Nucleus accumbens (tissue), 56 donors: ENCODE results near the gene SLC25A23.
"Not testable (repeated sequence)": the region's sequence is repeated elsewhere in the genome, so short reads cannot be mapped to it uniquely, and the experiment has no call there.

ENCODE experiments used
- DNase-seq, 56 donors: peaks; one replicate each; lab custom pipeline; 2025; lab: John Stamatoyannopoulos, UW

The SLC25A23 gene

DNA sequence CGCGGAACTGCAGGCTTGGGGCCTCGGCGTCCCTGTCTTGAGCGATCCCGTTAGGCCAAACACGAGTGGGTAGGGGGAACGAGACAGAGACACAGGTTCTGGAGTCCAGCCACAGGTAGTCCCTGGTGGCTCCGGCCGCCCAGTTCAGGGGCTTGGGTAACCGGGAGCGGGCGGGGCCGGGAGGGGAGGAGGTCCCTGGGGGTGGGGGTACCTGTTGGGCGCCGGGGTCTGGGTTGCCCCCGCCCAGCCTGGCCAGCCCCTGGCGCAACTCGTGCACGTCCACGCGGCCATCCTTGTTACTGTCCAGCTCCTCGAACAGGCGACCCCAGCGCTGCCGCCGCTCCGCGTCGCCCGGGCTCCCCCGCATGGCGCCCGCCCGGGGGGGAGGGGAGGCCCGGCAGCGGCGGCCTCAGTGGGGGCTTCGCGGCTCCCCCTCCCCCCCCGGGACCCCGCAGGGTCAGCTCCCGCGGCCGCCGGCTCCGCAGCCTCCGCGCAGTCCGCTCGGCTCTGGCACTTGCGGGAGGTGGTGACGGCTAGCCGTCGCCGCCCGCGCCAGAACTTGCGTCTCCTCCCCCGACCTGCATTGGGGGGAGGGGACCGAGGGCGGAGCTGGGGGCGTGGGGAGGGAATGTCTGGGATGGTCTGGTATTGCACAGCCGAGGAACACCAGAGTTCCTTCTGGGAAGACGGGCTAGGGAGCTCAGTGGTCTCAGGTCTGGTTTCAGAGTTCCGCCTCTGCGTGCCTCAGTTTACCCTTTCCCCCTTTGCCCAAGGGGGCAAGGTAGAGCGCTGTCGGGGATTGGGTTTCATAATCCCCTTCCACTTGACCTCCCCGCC is at the start of gene SLC25A23:
Gene SLC25A23, minus strand, starts transcription at position 531 of the 837 bp plus-strand sequence. Its CDS starts 164 bp downstream, at position 367.
- DNase-seq = peak in 52 of 56 donors; percentile 18 to 85 (median 70)

DNA sequence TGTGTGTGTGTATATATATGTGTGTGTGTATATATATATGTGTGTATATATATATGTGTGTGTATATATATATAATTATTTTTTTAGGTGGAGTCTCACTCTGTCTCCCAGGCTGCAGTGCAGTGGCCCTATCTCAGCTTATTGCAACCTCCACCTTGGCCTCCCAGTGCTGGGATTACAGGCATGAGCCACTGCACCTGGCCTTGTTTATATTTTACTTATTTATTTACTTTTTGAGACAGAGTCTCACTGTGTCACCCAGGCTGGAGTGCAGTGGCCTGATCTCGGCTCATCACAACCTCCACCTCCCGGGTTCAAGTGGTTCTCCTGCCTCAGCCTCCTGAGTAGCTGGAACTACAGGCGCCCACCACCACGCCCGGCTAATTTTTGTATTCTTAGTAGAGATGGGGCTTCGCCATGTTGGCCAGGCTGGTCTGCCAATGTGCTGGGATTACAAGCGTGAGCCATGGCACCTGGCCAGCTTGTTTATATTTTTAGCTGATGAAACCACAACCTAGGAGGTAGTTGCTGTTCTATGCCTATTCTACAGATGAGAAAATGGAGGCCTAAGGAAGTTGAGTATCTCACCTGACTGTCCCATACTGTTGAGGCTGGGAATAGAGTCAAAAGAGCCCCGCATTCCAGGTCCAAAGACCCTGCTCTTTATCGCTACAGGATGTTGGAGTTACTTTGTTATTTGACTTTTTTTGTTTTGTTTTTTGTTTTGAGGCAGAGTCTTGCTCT is 48.6 kb upstream of the SLC25A23 start:
- not testable (repeated sequence) for DNase-seq

DNA sequence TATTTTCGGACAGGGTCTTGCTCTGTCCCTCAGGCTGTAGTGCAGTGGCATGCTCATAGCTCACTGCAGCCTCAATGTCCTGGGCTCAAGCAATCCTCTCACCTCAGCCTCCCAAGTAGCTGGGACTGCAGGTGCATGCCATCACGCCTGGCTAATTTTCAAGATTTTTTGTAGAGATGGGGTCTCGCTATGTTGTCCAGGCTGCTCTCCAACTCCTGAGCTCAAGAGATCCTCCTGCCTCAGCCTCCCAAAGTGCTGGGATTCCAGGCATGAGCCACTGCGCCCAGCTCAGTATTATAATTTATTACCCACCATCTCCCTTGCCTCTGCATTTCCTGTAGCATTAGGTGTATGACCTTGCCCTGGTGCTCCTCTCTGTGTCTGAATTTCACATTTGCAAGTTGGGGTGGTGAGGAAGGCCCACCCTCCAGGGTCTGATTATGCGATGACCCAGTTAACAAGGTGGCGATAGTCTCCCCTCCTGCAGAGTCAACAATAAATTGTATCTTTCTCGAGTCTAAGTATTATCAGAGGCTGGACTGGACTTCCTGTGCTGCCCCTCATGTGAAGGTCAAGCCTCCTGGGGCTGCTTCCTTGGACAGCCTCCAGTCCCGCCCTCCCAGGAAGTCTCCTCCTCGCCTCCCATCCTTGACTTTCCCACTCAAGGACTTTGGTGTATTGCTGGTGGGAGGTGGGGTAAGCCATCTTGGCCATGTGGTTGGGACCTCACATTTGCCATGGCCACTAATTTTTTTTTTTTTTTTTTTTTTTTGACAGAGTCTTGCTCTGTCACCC is 44.0 kb upstream of the SLC25A23 start:
- DNase-seq = no peak

DNA sequence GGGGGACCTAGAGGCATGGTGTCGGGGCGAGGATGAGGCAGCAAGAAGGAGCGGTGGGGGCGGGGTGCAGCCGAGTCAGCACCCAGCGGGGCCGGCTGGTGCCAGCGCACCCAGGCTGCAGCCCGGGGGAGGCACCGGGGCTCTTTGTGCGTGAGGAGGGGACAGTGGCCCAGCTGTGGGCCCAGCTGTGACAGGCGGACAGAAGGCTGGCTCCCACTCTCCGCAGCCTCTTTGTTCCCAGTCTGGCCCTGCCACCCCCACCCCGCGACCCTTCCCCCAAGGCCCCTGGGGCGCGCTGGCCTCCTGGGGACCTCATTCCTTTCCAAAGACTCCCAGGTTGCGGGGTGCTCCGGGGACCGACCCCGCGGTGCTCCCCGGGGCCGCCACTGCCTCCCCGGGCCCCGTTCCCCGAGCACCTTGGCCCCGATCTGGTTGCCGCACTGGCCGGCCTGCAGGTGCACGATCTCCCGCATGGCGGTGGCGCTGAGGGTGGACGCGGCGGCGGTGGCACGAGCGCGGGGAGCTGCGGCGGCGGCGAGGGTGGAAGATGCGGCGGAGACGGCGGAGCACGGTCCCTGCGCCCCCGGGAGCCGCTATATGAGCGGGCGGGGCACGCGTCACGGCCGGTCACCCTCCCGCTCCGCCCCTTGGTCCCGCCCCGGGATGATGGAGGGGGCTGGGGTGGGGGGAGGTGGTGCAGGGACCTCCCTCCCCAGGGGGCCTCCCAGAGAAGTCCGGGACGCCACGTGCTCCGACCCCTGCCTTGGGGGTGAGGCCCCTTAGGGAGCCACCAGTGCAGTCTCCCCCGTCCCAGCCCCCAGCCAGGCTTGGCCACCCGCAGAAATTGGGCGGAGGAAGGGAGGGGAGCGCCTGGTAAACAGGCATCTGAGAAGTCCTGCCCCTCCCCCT is 42.4 kb upstream of the SLC25A23 start, which contains the start of gene TUBB4A:
Gene TUBB4A, minus strand, starts transcription at position 570 of the 909 bp plus-strand sequence. Its CDS starts 97 bp downstream, at position 473.
- DNase-seq = peak in 55 of 56 donors; percentile 21 to 92 (median 79)

DNA sequence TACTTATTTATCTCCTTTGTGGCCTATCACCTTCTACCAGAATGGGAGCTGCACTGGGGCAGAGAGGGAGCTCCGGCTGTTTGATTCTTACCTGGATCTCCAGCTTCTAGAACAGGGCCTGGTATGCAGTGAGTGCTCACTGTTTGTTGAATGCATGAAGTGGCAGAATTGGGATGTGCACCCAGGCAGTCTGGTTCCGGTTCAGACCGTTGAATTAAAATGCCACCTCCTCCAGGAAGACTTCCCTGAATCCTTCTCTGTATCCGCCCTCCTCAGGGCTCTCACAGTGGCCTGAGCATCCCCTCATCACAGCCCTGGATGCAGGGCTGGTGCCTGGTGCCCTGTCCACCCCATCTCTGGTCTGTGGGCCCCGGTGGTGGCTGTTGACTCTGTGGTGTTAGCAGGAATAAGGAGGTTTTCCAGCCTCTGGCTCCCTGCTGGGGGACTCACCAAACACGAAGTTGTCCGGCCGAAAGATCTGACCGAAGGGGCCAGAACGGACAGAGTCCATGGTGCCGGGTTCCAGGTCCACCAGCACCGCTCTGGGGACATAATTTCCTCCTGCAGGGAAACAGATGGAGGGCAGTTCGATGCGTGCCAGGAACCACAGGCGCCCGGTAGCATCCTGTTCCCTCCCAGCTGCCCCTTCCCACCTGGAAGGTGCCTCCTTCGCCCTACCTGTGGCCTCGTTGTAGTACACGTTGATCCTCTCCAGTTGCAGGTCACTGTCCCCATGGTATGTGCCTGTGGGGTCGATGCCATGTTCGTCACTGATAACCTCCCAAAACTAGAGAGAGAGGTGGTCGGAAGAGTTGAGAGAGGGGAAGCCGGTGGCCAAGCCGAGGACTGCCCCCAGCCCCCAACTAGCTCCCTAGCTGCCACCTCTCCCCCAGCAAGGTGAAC is 41.5 kb upstream of the SLC25A23 start:
- DNase-seq = no peak

GRCh38 chr19:6499052-6499790 is 39.6 kb upstream of the SLC25A23 start:
- no peak for DNase-seq

DNA sequence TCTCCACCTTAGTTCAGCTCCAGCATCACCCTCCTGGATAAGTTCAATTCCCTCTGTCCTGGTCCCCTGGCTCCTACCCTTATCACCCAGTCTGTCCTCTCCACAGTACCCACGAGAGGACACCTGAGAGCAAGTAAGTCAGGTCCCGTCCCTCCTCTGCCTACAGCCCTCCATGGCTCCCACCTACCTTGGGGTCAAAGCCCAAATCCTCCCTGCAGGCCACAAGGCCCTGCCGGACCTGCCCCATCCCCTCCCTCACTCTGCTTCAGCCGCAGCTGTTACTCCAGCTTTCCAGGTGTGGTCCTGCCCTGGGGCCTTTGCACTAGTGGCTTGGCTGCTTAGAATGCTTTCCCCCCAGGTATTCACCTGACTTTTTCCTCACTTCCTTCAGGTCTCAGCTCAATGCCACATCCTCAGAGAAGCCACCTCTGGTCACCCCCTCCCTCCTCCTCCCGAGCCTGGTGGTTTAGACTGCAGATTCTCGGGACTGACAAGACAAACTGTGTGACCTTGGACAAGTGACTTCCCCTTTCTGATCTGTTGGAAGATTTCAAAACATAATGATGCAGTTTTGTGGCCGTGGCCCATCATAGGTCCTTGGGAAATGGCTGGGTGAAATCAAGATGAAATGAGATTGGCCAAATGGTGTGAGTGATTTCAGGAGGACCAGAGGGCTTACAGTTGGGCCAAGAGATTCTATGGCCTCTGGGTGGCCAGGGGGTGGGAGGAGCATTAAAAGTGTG is 38.9 kb upstream of the SLC25A23 start:
- no peak for DNase-seq

GRCh38 chr19:6495947-6496346 is 36.4 kb upstream of the SLC25A23 start:
- no peak for DNase-seq

DNA sequence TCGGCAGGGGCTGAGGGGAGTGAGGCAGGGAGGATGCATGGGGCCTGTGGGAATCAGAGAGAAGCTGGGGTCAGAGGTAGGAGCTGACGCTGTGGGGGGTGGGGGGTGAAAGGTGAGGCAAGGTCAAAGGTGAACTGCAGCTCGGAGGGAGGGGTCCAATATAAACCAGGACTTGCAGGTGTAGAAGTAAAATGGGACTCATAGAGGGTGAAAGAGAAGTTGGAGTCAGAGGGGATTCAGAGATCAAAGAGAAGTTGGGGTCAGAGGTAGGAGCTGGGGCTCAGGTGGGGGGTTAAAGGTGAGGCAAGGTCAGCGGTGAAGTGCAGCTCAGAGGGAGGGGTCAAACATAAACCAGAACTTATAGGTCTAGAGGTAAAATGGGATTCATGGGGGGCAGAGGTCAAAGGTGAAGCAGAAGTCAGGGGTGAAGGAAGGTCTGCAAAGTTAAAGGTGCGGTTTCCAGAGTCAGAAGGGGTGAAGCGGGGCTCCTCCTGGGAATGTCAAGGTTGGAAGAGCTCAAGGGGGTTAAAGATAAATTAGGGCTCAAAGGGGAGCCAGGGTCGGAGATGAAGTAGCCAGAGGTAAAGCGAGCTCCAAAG is 34.9 kb upstream of the SLC25A23 start:
- DNase-seq = no peak

DNA sequence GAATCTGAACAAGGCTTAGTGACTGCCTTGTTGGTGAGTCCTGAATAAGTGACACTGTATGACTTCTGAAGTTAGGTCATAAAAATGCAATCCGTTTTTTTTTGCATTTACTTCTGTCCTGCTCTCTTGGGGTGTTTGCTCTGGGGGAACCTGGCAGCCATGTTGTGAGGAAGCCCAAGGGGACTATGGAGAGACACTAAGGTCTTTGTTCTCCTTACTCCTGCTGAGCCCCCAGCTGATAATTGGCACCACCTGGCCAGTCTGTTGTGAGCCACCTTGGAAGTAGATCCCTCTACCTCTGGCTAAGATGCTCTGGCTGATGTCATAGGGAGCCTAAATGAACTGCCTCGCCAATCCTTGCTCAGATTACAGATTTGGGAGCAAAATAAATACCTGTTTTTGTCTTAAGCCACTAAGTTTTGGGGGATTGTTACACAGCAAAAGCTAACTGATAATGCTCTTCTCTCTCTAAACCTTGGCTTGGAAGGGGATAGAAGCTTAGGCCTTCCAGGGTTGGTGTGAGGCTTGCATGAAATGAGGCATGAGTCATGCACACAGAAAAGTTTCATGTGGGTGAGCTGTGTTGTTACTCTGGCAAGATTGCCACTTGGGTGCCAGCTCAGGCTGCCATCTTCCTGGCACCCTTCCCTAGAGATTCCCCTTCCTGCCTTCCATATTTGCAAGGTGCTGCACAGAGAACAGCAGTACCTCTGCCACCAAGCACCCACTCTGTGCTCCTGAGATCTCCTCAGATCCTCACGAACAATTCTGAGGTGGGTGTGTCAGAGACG is 32.4 kb upstream of the SLC25A23 start:
- peak in 17 of 56 donors; percentile 3 to 66 (median 25) for DNase-seq

DNA sequence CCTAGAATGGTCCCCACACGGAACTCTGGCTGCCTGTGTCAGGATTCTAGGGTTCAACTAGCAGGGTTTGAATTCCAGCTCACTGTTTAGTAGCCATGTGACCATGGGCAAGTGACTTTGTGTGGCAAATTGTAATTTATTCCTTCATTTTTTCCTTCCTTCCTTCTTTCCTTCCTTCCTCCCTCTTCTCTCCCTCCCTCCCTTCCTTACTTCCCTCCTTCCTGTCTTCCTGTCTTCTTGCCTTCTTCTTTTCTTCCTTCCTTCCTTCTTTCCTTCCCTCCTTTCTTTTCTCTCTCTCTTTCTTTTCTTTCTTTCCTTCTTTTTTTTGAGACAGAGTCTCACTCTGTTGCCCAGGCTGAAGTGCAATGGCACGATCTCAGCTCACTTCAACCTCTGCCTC is 30.5 kb upstream of the SLC25A23 start:
- no peak for DNase-seq

DNA sequence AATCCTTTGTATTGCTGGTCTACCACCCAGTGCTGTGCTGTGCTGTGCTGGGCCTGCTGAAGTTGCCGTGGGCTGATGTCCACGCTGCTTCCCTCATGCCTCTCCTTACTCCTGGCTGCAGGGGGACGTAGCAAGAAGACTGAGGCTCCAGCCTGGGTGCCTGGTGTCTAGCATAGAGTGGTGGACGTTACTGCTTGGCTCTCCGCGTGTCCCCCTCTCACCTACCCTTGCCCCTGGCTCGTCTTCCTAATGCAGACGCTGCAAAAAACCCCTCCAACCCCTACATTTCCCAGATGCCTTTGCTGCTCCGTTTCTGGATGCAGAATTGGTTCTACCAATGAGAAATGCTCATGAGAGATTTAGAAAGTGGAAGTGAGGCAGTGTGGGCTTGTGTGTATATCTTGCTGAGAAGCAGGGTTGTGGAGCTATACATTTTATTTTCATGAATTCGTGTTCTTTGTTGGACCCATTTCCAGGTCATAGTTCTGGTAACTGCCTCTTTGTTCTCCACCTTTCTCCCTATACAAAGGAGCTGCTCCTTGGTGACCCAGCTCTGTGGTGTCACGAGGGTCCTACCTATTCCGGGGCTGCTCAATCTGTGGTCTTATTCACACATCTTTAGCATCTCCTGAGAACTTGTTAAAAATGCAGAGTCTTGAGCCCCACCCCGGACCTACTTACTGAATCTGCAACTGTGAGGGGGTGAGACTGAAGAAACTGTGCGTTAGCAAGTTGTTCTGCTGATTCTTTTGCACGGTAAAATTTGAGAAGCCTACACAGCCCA is 29.9 kb upstream of the SLC25A23 start:
- DNase-seq = peak in 27 of 56 donors; percentile 6 to 80 (median 42)

DNA sequence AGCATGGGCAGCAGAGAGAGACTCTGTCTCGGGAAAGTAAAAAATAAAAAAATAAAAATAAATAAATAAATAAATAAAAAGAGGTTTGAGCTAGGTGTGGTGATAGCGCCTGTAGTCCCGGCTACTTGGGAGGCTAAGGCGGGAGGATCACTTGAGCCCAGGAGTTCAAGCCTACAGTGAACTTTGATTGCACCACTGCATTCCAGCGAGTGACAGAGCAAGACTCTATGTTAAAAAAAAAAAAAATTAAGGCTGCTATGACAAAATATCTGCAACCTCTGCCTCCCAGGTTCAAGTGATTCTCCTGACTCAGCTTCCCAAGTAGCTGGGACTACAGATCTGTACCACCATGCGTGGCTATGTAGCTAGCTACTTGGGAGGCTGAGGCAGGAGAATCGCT is 25.2 kb upstream of the SLC25A23 start:
- no peak for DNase-seq

DNA sequence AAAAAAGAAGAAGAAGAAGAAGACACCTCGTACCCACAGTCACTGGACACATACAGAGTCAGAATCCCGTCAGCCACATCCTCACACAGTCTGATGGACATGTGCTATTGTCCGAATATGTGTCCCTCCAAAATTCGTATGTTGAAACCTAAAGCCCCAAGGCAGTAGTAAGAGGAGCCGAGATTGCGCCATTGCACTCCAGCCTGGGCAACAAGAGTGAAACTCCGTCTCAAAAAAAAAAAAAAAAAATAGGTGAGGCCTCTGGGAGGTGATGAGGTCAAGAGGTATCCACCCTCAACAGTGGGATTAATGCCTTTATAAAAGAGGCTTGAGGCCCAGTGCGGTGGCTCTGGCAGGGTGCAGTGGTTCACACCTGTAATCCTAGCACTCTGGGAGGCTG is 24.6 kb upstream of the SLC25A23 start:
- DNase-seq = no peak

DNA sequence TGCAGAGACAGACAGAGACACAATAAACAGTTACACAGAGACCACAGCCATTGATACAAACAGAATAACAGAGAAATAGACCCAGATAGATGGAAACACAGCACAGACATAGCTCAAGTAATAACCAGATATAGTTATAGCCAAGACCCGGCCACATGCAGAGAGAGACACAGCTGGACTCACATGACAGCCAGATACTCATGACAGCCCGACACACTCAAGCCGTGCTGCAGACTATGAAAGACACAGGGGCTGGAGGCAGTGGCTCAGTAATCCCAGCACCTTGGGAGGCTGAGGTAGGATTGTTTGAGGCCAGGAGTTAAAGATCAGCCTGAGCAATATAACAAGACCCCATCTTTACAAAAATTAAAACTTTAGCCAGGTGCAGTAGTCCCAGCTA is 23.6 kb upstream of the SLC25A23 start:
- DNase-seq = no peak
